ENCODE measurements around the gene MYPOP.
"Not testable (repeated sequence)": the region's sequence is repeated elsewhere in the genome, so short reads cannot be mapped to it uniquely, and the experiment has no call there.

MYPOP gene

GRCh38 chr19:45883586-45883880 is 18.9 kb downstream of the MYPOP start:
- DNase-seq (ENCODE audit: low read depth, low spot score), result no peak

GRCh38 chr19:45882652-45883585 is 19.5 kb downstream of the MYPOP start:
- peak; percentile 99 for DNase-seq (ENCODE audit: low read depth, low spot score)

GRCh38 chr19:45881909-45882528 is 20.4 kb downstream of the MYPOP start:
- DNase-seq (ENCODE audit: low read depth, low spot score), result no peak

GRCh38 chr19:45881082-45881908 is 21.1 kb downstream of the MYPOP start:
- DNase-seq (ENCODE audit: low read depth, low spot score), result no peak

- DNase-seq (ENCODE audit: low read depth, low spot score), result no peak
Observed at GRCh38 chr19:45879971-45880370, 22.4 kb downstream of the MYPOP start.

- DNase-seq (ENCODE audit: low read depth, low spot score), result no peak
Observed at GRCh38 chr19:45879055-45879454, 23.4 kb downstream of the MYPOP start.

- no peak for DNase-seq (ENCODE audit: low read depth, low spot score)
Observed at GRCh38 chr19:45878043-45878794, 24.2 kb downstream of the MYPOP start.

GRCh38 chr19:45876411-45877197 is 25.8 kb downstream of the MYPOP start:
- DNase-seq (ENCODE audit: low read depth, low spot score), result peak; percentile 44

- DNase-seq (ENCODE audit: low read depth, low spot score), result no peak
Observed at GRCh38 chr19:45876161-45876410, 26.3 kb downstream of the MYPOP start.

GRCh38 chr19:45874620-45874966 is 27.8 kb downstream of the MYPOP start:
- no peak for DNase-seq (ENCODE audit: low read depth, low spot score)

GRCh38 chr19:45873219-45873772 is 29.1 kb downstream of the MYPOP start:
- DNase-seq (ENCODE audit: low read depth, low spot score), result no peak

GRCh38 chr19:45872095-45872919 is 30.1 kb downstream of the MYPOP start:
- DNase-seq (ENCODE audit: low read depth, low spot score), result no peak

- no peak for DNase-seq (ENCODE audit: low read depth, low spot score)
Observed at GRCh38 chr19:45870798-45871197, 31.6 kb downstream of the MYPOP start.

- not testable (repeated sequence) for DNase-seq (ENCODE audit: low read depth, low spot score)
Observed at GRCh38 chr19:45867241-45867640, 35.2 kb downstream of the MYPOP start.

GRCh38 chr19:45866400-45867176 is 35.8 kb downstream of the MYPOP start:
- DNase-seq (ENCODE audit: low read depth, low spot score), result no peak

- DNase-seq (ENCODE audit: low read depth, low spot score), result no peak
Observed at GRCh38 chr19:45865269-45865948, 37.0 kb downstream of the MYPOP start.

GRCh38 chr19:45864629-45865082 is 37.8 kb downstream of the MYPOP start:
- DNase-seq (ENCODE audit: low read depth, low spot score), result no peak

GRCh38 chr19:45863840-45864628 is 38.4 kb downstream of the MYPOP start, which contains the start of gene FOXA3:
FOXA3 (plus strand) TSS chr19:45864326; CDS start chr19:45864457, 131 bp downstream.
- DNase-seq (ENCODE audit: low read depth, low spot score), result peak; percentile 56
